CD4-positive, alpha-beta T cell (primary cell): ENCODE results near the gene ZNF576. TPM values are rescaled to one million over a fixed set of nuclear protein-coding genes. Genes with fewer than 3 reads are reported as not detected.
"Not testable (repeated sequence)": the region's sequence is repeated elsewhere in the genome, so short reads cannot be mapped to it uniquely, and the experiment has no call there.

ENCODE experiments used
- ATAC-seq: fragments of 200-7000 bp; cut with Tn5 transposase; one replicate; pipeline ENCODE4 v1.10.0; 2022; ENCODE audit warnings: mild to moderate bottlenecking; ENCODE audit not compliant: poor library complexity
- CTCF ChIA-PET: fragments of 350-600 bp; sonication (Branson Sonifier 250); formaldehyde crosslinking; loops from one replicate; lab custom pipeline; 2021; ENCODE audit warnings: antibody characterized with exemption, inconsistent platforms; lab: Charles Lee
- POLR2A ChIA-PET: fragments of 350-600 bp; sonication (Branson Sonifier 250); formaldehyde crosslinking; loops from one replicate; lab custom pipeline; 2021; ENCODE audit warnings: antibody characterized with exemption, inconsistent platforms; lab: Charles Lee
- DNase-seq, 14 experiments: peaks; one replicate each; pipeline ENCODE4 v3.0.0-alpha.2; 2013 to 2020; ENCODE audit warnings: mixed read lengths in 2 of 14
- H3K27ac ChIP-seq, 2 donors: one replicate each; pipeline versions ENCODE4 v1.5.1 to v1.7.0; 2013; ENCODE audit warnings: low read length in 2 of 2, low read depth in 1 of 2, mild to moderate bottlenecking in 1 of 2
- H3K27me3 ChIP-seq, 2 experiments: 1 replicate in 1 of 2; 2 replicates in 1 of 2; pipeline versions ENCODE4 v1.6.1 to v1.7.0; 2013; ENCODE audit warnings: low read length in 2 of 2, control low read depth in 1 of 2, mild to moderate bottlenecking in 1 of 2, moderate library complexity in 1 of 2; ENCODE audit not compliant: insufficient read depth in 2 of 2, control insufficient read depth in 1 of 2
- H3K36me3 ChIP-seq: one replicate; pipeline ENCODE4 v1.6.1; 2013; ENCODE audit warnings: low read length, control low read depth; ENCODE audit not compliant: insufficient read depth
- H3K4me1 ChIP-seq: one replicate; pipeline ENCODE4 v1.6.1; 2013; ENCODE audit warnings: low read length, control low read depth; ENCODE audit not compliant: insufficient read depth
- H3K4me3 ChIP-seq: one replicate; pipeline ENCODE4 v1.5.1; 2013; ENCODE audit warnings: mild to moderate bottlenecking, low read length, moderate library complexity
- H3K9me3 ChIP-seq, 2 experiments: 1 replicate in 1 of 2; 2 replicates in 1 of 2; pipeline versions ENCODE4 v1.6.1 to v1.7.0; 2013; ENCODE audit warnings: low read length in 2 of 2, mild to moderate bottlenecking in 2 of 2, control low read depth in 1 of 2, moderate library complexity in 1 of 2; ENCODE audit not compliant: control insufficient read depth in 1 of 2, insufficient read depth in 1 of 2
- H3K27ac Mint-ChIP-seq: one replicate; pipeline ENCODE4 v1.8.0; 2020; ENCODE audit warnings: mixed read lengths
- H3K27me3 Mint-ChIP-seq: one replicate; pipeline ENCODE4 v1.8.0; 2021; ENCODE audit warnings: mixed read lengths
- H3K36me3 Mint-ChIP-seq: one replicate; pipeline ENCODE4 v1.8.0; 2021; ENCODE audit warnings: low read depth, mixed read lengths
- H3K4me1 Mint-ChIP-seq: one replicate; pipeline ENCODE4 v1.8.0; 2021; ENCODE audit warnings: low read depth, mixed read lengths
- H3K4me3 Mint-ChIP-seq: one replicate; pipeline ENCODE4 v1.8.0; 2020; ENCODE audit warnings: mild to moderate bottlenecking, mixed read lengths
- H3K9me3 Mint-ChIP-seq: one replicate; pipeline ENCODE4 v1.8.0; 2020; ENCODE audit warnings: mixed read lengths
- CTCF ChIP-seq: fragments of 200-600 bp; IDR thresholded peaks from one replicate; pipeline ENCODE4 v1.8.0; 2022; ENCODE audit warnings: antibody characterized with exemption, mild to moderate bottlenecking
- intact Hi-C, 2 experiments: fragments of 100-400 bp; cut with DNase I in 1 of 2; cut with micrococcal nuclease in 1 of 2; formaldehyde crosslinking; loops; one replicate each; pipeline versions ENCODE4 v1.15.1 to v1.9.0; 2023 to 2025; cut with DNase I, micrococcal nuclease
- total RNA-seq, 174 experiments: library from RNA in 2 of 174; stranded (reverse) in 2 of 174; gene quantifications; one replicate each; pipeline ENCODE4 v1.2.3 and lab custom pipeline; 2021 to 2026

Gene ZNF576
- total RNA-seq, 2 experiments from 2014 or later, result 4.1 to 4.8 TPM

- H3K4me1 Mint-ChIP-seq, result peaks cover 39% of the 10 kb centered on the region
- intact Hi-C loops, result loop anchor here in 1 of 2 experiments (5.0 kb wide), 2 partner anchors 54 to 136 kb away; no protein-coding TSS in a partner anchor
Measured at GRCh38 chr19:43598445-43599240, 2.2 kb downstream of the ZNF576 start.

GRCh38 chr19:43599635-43600295 is 3.4 kb downstream of the ZNF576 start:
- ChIA-PET POLR2A (no interaction called here), CTCF (interaction anchor here (1.1 kb wide), 1 partner anchor 26 kb away, joined by 4 read pairs; no protein-coding TSS in a partner anchor)
- Mint-ChIP-seq H3K36me3 (peaks cover 60% of the 10 kb centered on the region), H3K27ac (peak overlapping the region; percentile 30), H3K27me3 (no peaks in the 10 kb centered on the region), H3K4me3 (no peak overlapping the region), H3K4me1 (peaks cover 35% of the 10 kb centered on the region), H3K9me3 (no peaks in the 10 kb centered on the region)
- H3K4me3 ChIP-seq, result no peak overlapping the region
- H3K27ac ChIP-seq, result no peak overlapping the region
- intact Hi-C loops, result loop anchor here in 1 of 2 experiments (5.0 kb wide), 2 partner anchors 53 to 137 kb away; no protein-coding TSS in a partner anchor
- DNase-seq (no peak), ATAC-seq (no peak)
- no peak for TF ChIP-seq CTCF
- H3K36me3 ChIP-seq, result peaks cover 31% of the 10 kb centered on the region
- H3K4me1 ChIP-seq, result peaks cover 30% of the 10 kb centered on the region
- H3K27me3 ChIP-seq, result no peaks in the 10 kb centered on the region
- H3K9me3 ChIP-seq, result no peaks in the 10 kb centered on the region

More at GRCh38 chr19:43598445-43599240, 2.2 kb downstream of the ZNF576 start:
- Histone ChIP-seq H3K27me3 (no peaks in the 10 kb centered on the region), H3K4me3 (no peak overlapping the region), H3K27ac (no peak overlapping the region), H3K4me1 (peaks cover 41% of the 10 kb centered on the region), H3K36me3 (peaks cover 33% of the 10 kb centered on the region), H3K9me3 (no peaks in the 10 kb centered on the region)
- H3K36me3 Mint-ChIP-seq, result peaks cover 63% of the 10 kb centered on the region
- peak overlapping the region; percentile 100 for H3K27ac Mint-ChIP-seq
- no peak for TF ChIP-seq CTCF
- no peak for ATAC-seq
- ChIA-PET POLR2A (interaction anchor here (1.3 kb wide), 1 partner anchor 24 kb away, joined by 3 read pairs; no protein-coding TSS in a partner anchor), CTCF (interaction anchor here (5.8 kb wide), 1 partner anchor 44 kb away, joined by 122 read pairs; no protein-coding TSS in a partner anchor)
- H3K27me3 Mint-ChIP-seq, result no peaks in the 10 kb centered on the region
- no peaks in the 10 kb centered on the region for H3K9me3 Mint-ChIP-seq
- peak overlapping the region; percentile 62 for H3K4me3 Mint-ChIP-seq
- no peak for DNase-seq

GRCh38 chr19:43600326-43600725 is 3.9 kb downstream of the ZNF576 start:
- H3K9me3 ChIP-seq, H3K27ac ChIP-seq, H3K4me3 ChIP-seq, DNase-seq, H3K4me3 Mint-ChIP-seq, intact Hi-C loops, H3K27me3 Mint-ChIP-seq, POLR2A ChIA-PET, H3K9me3 Mint-ChIP-seq, ATAC-seq, H3K27me3 ChIP-seq: not testable (repeated sequence)
- H3K4me1 ChIP-seq, result peaks cover 24% of the 10 kb centered on the region
- Mint-ChIP-seq H3K36me3 (peaks cover 58% of the 10 kb centered on the region), H3K4me1 (peaks cover 32% of the 10 kb centered on the region), H3K27ac (peak overlapping the region; percentile 30)
- CTCF ChIA-PET, result interaction anchor here (1.1 kb wide), 1 partner anchor 26 kb away, joined by 4 read pairs; no protein-coding TSS in a partner anchor
- H3K36me3 ChIP-seq, result peaks cover 31% of the 10 kb centered on the region
